Measurements from ENCODE around the gene PPM1N.

- TF ChIP-seq CTCF (IDR thresholded peaks at IDR 0.05) (no peak), EP300 (IDR thresholded peaks at IDR 0.05) (no peak)
Measured at GRCh38 chr19:45495178-45495577, 3.1 kb upstream of the PPM1N start.

Measured in esophagus muscularis mucosa (tissue), 3 donors.